ENCODE data around the gene THAP8. TPM values are rescaled to one million over a fixed set of nuclear protein-coding genes. Genes with fewer than 3 reads are reported as not detected.

THAP8 gene
- total and polyA plus RNA-seq, 5 donors from 2014 or later: 2.9 to 8.2 (median 6.3) TPM

- H3K4me3 Mint-ChIP-seq: no peak overlapping the region
- H3K4me1 Mint-ChIP-seq: peaks cover 0 to 15% (median 6%) of the 10 kb centered on the region in 4 donors
- no peak overlapping the region for H3K4me3 ChIP-seq (ENCODE audit: low read depth, low read length)
- H3K27me3 ChIP-seq (ENCODE audit: control insufficient read depth, insufficient read depth, low read length): no peaks in the 10 kb centered on the region
- DNase-seq (peak in 1 of 3 donors; percentile 9), ATAC-seq (ENCODE audit: low read depth in 2 of 2) (no peak)
- H3K36me3 ChIP-seq (ENCODE audit: control insufficient read depth, insufficient read depth, low read length): no peaks in the 10 kb centered on the region
- H3K27ac Mint-ChIP-seq: peak overlapping the region in 2 of 3 donors; percentile 47 to 78
- no peaks in the 10 kb centered on the region for H3K27me3 Mint-ChIP-seq
- H3K4me1 ChIP-seq (ENCODE audit: control insufficient read depth, insufficient read depth, low read length, poor library complexity, severe bottlenecking): no peaks in the 10 kb centered on the region
- H3K9me3 Mint-ChIP-seq: no peaks in the 10 kb centered on the region
- peaks cover 12% of the 10 kb centered on the region for H3K36me3 Mint-ChIP-seq
- H3K27ac ChIP-seq (ENCODE audit: insufficient read depth, low read length, poor library complexity, severe bottlenecking): no peak overlapping the region
- no peaks in the 10 kb centered on the region for H3K9me3 ChIP-seq (ENCODE audit: control insufficient read depth in 2 of 2, low read length in 2 of 2)
Measured at GRCh38 chr19:36093146-36093662, 39.1 kb upstream of the THAP8 start.

- Histone ChIP-seq H3K36me3 (ENCODE audit: control insufficient read depth, insufficient read depth, low read length) (no peaks in the 10 kb centered on the region), H3K4me3 (ENCODE audit: low read depth, low read length) (no peak overlapping the region), H3K9me3 (ENCODE audit: control insufficient read depth in 2 of 2, low read length in 2 of 2) (no peaks in the 10 kb centered on the region), H3K4me1 (ENCODE audit: control insufficient read depth, insufficient read depth, low read length, poor library complexity, severe bottlenecking) (no peaks in the 10 kb centered on the region), H3K27ac (ENCODE audit: insufficient read depth, low read length, poor library complexity, severe bottlenecking) (no peak overlapping the region), H3K27me3 (ENCODE audit: control insufficient read depth, insufficient read depth, low read length) (no peaks in the 10 kb centered on the region)
- Mint-ChIP-seq H3K9me3 (no peaks in the 10 kb centered on the region), H3K27ac (peak overlapping the region in 1 of 3 donors; percentile 78), H3K36me3 (peaks cover 12% of the 10 kb centered on the region), H3K27me3 (no peaks in the 10 kb centered on the region), H3K4me3 (no peak overlapping the region), H3K4me1 (peaks cover 0 to 15% (median 6%) of the 10 kb centered on the region in 4 donors)
- DNase-seq (no peak), ATAC-seq (ENCODE audit: low read depth in 2 of 2) (no peak)
Measured at GRCh38 chr19:36092566-36092965, 38.5 kb upstream of the THAP8 start.

- no peak for DNase-seq
Measured at GRCh38 chr19:36090910-36091695, 37.0 kb upstream of the THAP8 start.

GRCh38 chr19:36089847-36090246 lies 35.8 kb upstream of the THAP8 start:
- Histone ChIP-seq H3K27ac (ENCODE audit: insufficient read depth, low read length, poor library complexity, severe bottlenecking) (no peak overlapping the region), H3K4me3 (ENCODE audit: low read depth, low read length) (no peak overlapping the region), H3K4me1 (ENCODE audit: control insufficient read depth, insufficient read depth, low read length, poor library complexity, severe bottlenecking) (no peaks in the 10 kb centered on the region), H3K9me3 (ENCODE audit: control insufficient read depth in 2 of 2, low read length in 2 of 2) (no peaks in the 10 kb centered on the region), H3K36me3 (ENCODE audit: control insufficient read depth, insufficient read depth, low read length) (no peaks in the 10 kb centered on the region), H3K27me3 (ENCODE audit: control insufficient read depth, insufficient read depth, low read length) (no peaks in the 10 kb centered on the region)
- H3K36me3 Mint-ChIP-seq: peaks cover 7% of the 10 kb centered on the region
- no peaks in the 10 kb centered on the region for H3K9me3 Mint-ChIP-seq
- no peak for ATAC-seq (ENCODE audit: low read depth in 2 of 2)
- peak overlapping the region in 1 of 3 donors; percentile 80 for H3K27ac Mint-ChIP-seq
- H3K4me1 Mint-ChIP-seq: peaks cover 0 to 15% (median 6%) of the 10 kb centered on the region in 4 donors
- H3K27me3 Mint-ChIP-seq: no peaks in the 10 kb centered on the region
- DNase-seq: no peak
- H3K4me3 Mint-ChIP-seq: no peak overlapping the region

More at GRCh38 chr19:36090910-36091695, 37.0 kb upstream of the THAP8 start:
- peaks cover 0 to 15% (median 6%) of the 10 kb centered on the region in 4 donors for H3K4me1 Mint-ChIP-seq
- H3K4me3 Mint-ChIP-seq: no peak overlapping the region
- H3K36me3 ChIP-seq (ENCODE audit: control insufficient read depth, insufficient read depth, low read length): no peaks in the 10 kb centered on the region
- H3K27me3 Mint-ChIP-seq: no peaks in the 10 kb centered on the region
- H3K9me3 Mint-ChIP-seq: no peaks in the 10 kb centered on the region
- H3K4me3 ChIP-seq (ENCODE audit: low read depth, low read length): no peak overlapping the region
- no peak overlapping the region for H3K27ac Mint-ChIP-seq
- ATAC-seq (ENCODE audit: low read depth in 2 of 2): no peak
- no peaks in the 10 kb centered on the region for H3K9me3 ChIP-seq (ENCODE audit: control insufficient read depth in 2 of 2, low read length in 2 of 2)
- H3K27me3 ChIP-seq (ENCODE audit: control insufficient read depth, insufficient read depth, low read length): no peaks in the 10 kb centered on the region
- no peaks in the 10 kb centered on the region for H3K4me1 ChIP-seq (ENCODE audit: control insufficient read depth, insufficient read depth, low read length, poor library complexity, severe bottlenecking)
- peaks cover 5% of the 10 kb centered on the region for H3K36me3 Mint-ChIP-seq
- H3K27ac ChIP-seq (ENCODE audit: insufficient read depth, low read length, poor library complexity, severe bottlenecking): no peak overlapping the region

- H3K4me3 Mint-ChIP-seq: no peak overlapping the region
- H3K4me1 Mint-ChIP-seq: no peaks in the 10 kb centered on the region
- no peaks in the 10 kb centered on the region for H3K9me3 Mint-ChIP-seq
- DNase-seq: no peak
- Histone ChIP-seq H3K36me3 (ENCODE audit: control insufficient read depth, insufficient read depth, low read length) (peaks cover 6% of the 10 kb centered on the region), H3K4me1 (ENCODE audit: control insufficient read depth, insufficient read depth, low read length, poor library complexity, severe bottlenecking) (no peaks in the 10 kb centered on the region), H3K27ac (ENCODE audit: insufficient read depth, low read length, poor library complexity, severe bottlenecking) (no peak overlapping the region), H3K27me3 (ENCODE audit: control insufficient read depth, insufficient read depth, low read length) (no peaks in the 10 kb centered on the region), H3K4me3 (ENCODE audit: low read depth, low read length) (no peak overlapping the region), H3K9me3 (ENCODE audit: control insufficient read depth in 2 of 2, low read length in 2 of 2) (no peaks in the 10 kb centered on the region)
- H3K36me3 Mint-ChIP-seq: peaks cover 14% of the 10 kb centered on the region
- no peak for ATAC-seq (ENCODE audit: low read depth in 2 of 2)
- H3K27ac Mint-ChIP-seq: peak overlapping the region in 1 of 3 donors; percentile 79
- no peaks in the 10 kb centered on the region for H3K27me3 Mint-ChIP-seq
Measured at GRCh38 chr19:36086326-36086725, 32.2 kb upstream of the THAP8 start.

GRCh38 chr19:36084231-36085009 lies 30.3 kb upstream of the THAP8 start:
- H3K36me3 Mint-ChIP-seq: peaks cover 14% of the 10 kb centered on the region
- H3K4me1 ChIP-seq (ENCODE audit: control insufficient read depth, insufficient read depth, low read length, poor library complexity, severe bottlenecking): no peaks in the 10 kb centered on the region
- H3K27ac Mint-ChIP-seq: no peak overlapping the region

GRCh38 chr19:36082916-36083315 lies 28.8 kb upstream of the THAP8 start:
- no peaks in the 10 kb centered on the region for H3K9me3 ChIP-seq (ENCODE audit: control insufficient read depth in 2 of 2, low read length in 2 of 2)
- DNase-seq: no peak
- no peaks in the 10 kb centered on the region for H3K9me3 Mint-ChIP-seq
- no peaks in the 10 kb centered on the region for H3K27me3 ChIP-seq (ENCODE audit: control insufficient read depth, insufficient read depth, low read length)
- H3K27ac ChIP-seq (ENCODE audit: insufficient read depth, low read length, poor library complexity, severe bottlenecking): no peak overlapping the region
- peaks cover 0 to 2% (median 0%) of the 10 kb centered on the region in 4 donors for H3K4me1 Mint-ChIP-seq
- peaks cover 6% of the 10 kb centered on the region for H3K36me3 ChIP-seq (ENCODE audit: control insufficient read depth, insufficient read depth, low read length)
- ATAC-seq (ENCODE audit: low read depth in 2 of 2): no peak
- no peak overlapping the region for H3K4me3 ChIP-seq (ENCODE audit: low read depth, low read length)
- no peaks in the 10 kb centered on the region for H3K27me3 Mint-ChIP-seq
- H3K27ac Mint-ChIP-seq: no peak overlapping the region
- H3K36me3 Mint-ChIP-seq: peaks cover 9% of the 10 kb centered on the region
- H3K4me1 ChIP-seq (ENCODE audit: control insufficient read depth, insufficient read depth, low read length, poor library complexity, severe bottlenecking): no peaks in the 10 kb centered on the region
- H3K4me3 Mint-ChIP-seq: no peak overlapping the region

More at GRCh38 chr19:36084231-36085009, 30.3 kb upstream of the THAP8 start:
- Mint-ChIP-seq H3K9me3 (no peaks in the 10 kb centered on the region), H3K4me1 (no peaks in the 10 kb centered on the region), H3K27me3 (no peaks in the 10 kb centered on the region), H3K4me3 (no peak overlapping the region)
- Histone ChIP-seq H3K9me3 (ENCODE audit: control insufficient read depth in 2 of 2, low read length in 2 of 2) (no peaks in the 10 kb centered on the region), H3K27ac (ENCODE audit: insufficient read depth, low read length, poor library complexity, severe bottlenecking) (no peak overlapping the region), H3K36me3 (ENCODE audit: control insufficient read depth, insufficient read depth, low read length) (peaks cover 6% of the 10 kb centered on the region), H3K27me3 (ENCODE audit: control insufficient read depth, insufficient read depth, low read length) (no peaks in the 10 kb centered on the region), H3K4me3 (ENCODE audit: low read depth, low read length) (no peak overlapping the region)
- ATAC-seq (ENCODE audit: low read depth in 2 of 2) (no peak), DNase-seq (no peak)
